Measurements from ENCODE around the gene CDC27. TPM values are rescaled to one million over a fixed set of nuclear protein-coding genes. Genes with fewer than 3 reads are reported as not detected.
"Not testable (repeated sequence)": the region's sequence is repeated elsewhere in the genome, so short reads cannot be mapped to it uniquely, and the experiment has no call there.

Gene CDC27
- total RNA-seq, 1 donor = 130 TPM

GRCh38 chr17:47135235-47135634 is 53.9 kb downstream of the CDC27 start:
- no peak for TF ChIP-seq CTCF (IDR thresholded peaks at IDR 0.05; ENCODE audit: insufficient read depth, low read depth, low read length)
- no peak overlapping the region for H3K4me3 ChIP-seq (ENCODE audit: low read depth, low read length)
- no peak for DNase-seq (ENCODE audit: low read depth)

GRCh38 chr17:47134354-47134753 is 54.7 kb downstream of the CDC27 start:
- DNase-seq (ENCODE audit: low read depth); H3K4me3 ChIP-seq (ENCODE audit: low read depth, low read length): not testable (repeated sequence)

- TF ChIP-seq CTCF (IDR thresholded peaks at IDR 0.05; ENCODE audit: insufficient read depth, low read depth, low read length) = no peak
- DNase-seq (ENCODE audit: low read depth) = no peak
Observed at GRCh38 chr17:47131761-47132160, 57.3 kb downstream of the CDC27 start.

DNA sequence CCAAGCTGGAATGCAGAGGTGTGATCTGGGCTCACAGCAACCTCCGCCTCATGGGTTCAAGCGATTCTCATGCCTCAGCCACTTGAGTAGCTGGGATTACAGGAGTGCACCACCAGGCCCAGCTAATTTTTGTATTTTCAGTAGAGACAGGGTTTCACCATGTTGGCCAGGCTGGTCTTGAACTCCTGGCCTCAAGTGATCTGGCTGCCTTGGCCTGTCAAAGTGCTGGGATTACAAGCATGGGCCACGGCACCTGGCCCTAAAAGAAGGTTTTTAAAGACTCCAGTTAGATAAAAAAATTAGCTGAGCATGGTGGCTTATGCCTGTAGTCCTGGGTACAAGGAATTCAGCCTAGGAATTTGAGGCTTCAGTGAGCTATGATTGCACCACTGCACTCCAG is 62.3 kb downstream of the CDC27 start:
- H3K4me3 ChIP-seq (ENCODE audit: low read depth, low read length); DNase-seq (ENCODE audit: low read depth): not testable (repeated sequence)

More at GRCh38 chr17:47131761-47132160, 57.3 kb downstream of the CDC27 start:
- no peak overlapping the region for H3K4me3 ChIP-seq (ENCODE audit: low read depth, low read length)

GRCh38 chr17:47123262-47123661 is 65.8 kb downstream of the CDC27 start:
- DNase-seq (ENCODE audit: low read depth); H3K4me3 ChIP-seq (ENCODE audit: low read depth, low read length): not testable (repeated sequence)

- DNase-seq (ENCODE audit: low read depth) = peak; percentile 36
- no peak overlapping the region for H3K4me3 ChIP-seq (ENCODE audit: low read depth, low read length)
- TF ChIP-seq CTCF (IDR thresholded peaks at IDR 0.05; ENCODE audit: insufficient read depth, low read depth, low read length) = no peak
Observed at GRCh38 chr17:47120521-47121095, 68.5 kb downstream of the CDC27 start.

DNA sequence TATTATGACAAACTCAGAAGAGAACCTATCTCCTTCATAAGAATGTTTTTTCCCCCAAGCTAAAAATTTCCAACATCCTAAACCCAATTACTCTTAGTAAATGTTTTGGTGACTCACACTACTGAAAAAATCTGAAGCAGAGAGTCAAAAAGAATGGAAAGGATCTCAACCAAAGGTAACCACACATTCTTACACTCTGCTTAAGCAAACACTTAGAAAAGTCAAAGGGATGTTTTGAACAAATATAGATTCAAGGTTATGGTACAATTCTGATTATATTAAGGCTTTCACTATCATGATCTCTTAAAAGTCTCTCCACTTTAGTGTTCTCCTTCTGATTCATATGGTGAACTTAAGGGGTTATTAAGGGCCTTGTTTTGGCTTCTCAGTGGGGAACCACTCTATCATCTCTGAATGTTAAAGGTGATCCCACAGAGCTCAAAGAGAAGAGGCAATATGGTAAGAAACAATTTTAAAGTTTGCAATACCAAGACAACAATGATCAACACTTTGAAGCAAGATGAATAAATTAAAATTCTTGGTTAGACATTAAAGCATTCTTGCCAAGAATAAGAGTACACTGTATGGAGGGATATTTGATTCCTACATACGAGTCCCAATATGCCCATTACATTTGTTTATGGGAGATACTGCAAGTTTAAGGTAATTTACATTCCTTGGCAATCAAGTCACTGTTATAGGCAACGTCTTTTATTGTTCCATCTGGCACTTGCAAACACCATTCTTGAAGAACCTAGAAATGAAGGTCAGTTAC is 69.2 kb downstream of the CDC27 start:
- no peak overlapping the region for H3K4me3 ChIP-seq (ENCODE audit: low read depth, low read length)
- peak; percentile 28 for DNase-seq (ENCODE audit: low read depth)
- TF ChIP-seq CTCF (IDR thresholded peaks at IDR 0.05; ENCODE audit: insufficient read depth, low read depth, low read length) = no peak

- DNase-seq (ENCODE audit: low read depth) = no peak
- H3K4me3 ChIP-seq (ENCODE audit: low read depth, low read length) = no peak overlapping the region
- no peak for TF ChIP-seq CTCF (IDR thresholded peaks at IDR 0.05; ENCODE audit: insufficient read depth, low read depth, low read length)
Observed at GRCh38 chr17:47117386-47117785, 71.7 kb downstream of the CDC27 start.
